KMS-11 (cell line): ENCODE measurements around the gene NIM1K.
"Not testable (repeated sequence)": the region's sequence is repeated elsewhere in the genome, so short reads cannot be mapped to it uniquely, and the experiment has no call there.

Experiments
- H2AFZ ChIP-seq: fragments of 200-600 bp; sonication (generic); 2 replicates; pipeline ENCODE4 v1.6.1; 2016; ENCODE audit warnings: antibody characterized with exemption, mixed run types, low read depth
- H3K27ac ChIP-seq: fragments of 200-600 bp; sonication (generic); 2 replicates; pipeline ENCODE4 v1.6.1; 2016; ENCODE audit warnings: mild to moderate bottlenecking, mixed run types
- H3K27me3 ChIP-seq: fragments of 200-600 bp; sonication (generic); 2 replicates; pipeline ENCODE4 v1.6.1; 2017; ENCODE audit warnings: mild to moderate bottlenecking, low read depth, mixed run types, moderate library complexity; ENCODE audit not compliant: insufficient read depth
- H3K36me3 ChIP-seq: fragments of 200-600 bp; sonication (generic); 2 replicates; pipeline ENCODE4 v1.6.1; 2017; ENCODE audit warnings: mild to moderate bottlenecking, mixed run types; ENCODE audit not compliant: insufficient read depth
- H3K4me1 ChIP-seq: fragments of 200-600 bp; sonication (generic); 2 replicates; pipeline ENCODE4 v1.6.1; 2016; ENCODE audit warnings: mild to moderate bottlenecking, low read depth, mixed run types; ENCODE audit not compliant: poor library complexity, severe bottlenecking
- H3K4me2 ChIP-seq: fragments of 200-600 bp; sonication (generic); 2 replicates; pipeline ENCODE4 v1.7.0; 2016; ENCODE audit warnings: mild to moderate bottlenecking, mixed run types
- H3K4me3 ChIP-seq: fragments of 200-600 bp; sonication (generic); IDR thresholded peaks from 2 replicates; pipeline ENCODE4 v1.6.1; 2017; ENCODE audit warnings: low read depth, low read length, mixed read lengths; ENCODE audit not compliant: insufficient read depth
- H3K79me2 ChIP-seq: fragments of 200-600 bp; sonication (generic); 2 replicates; pipeline ENCODE4 v1.6.1; 2016; ENCODE audit warnings: low read depth, mixed run types; ENCODE audit not compliant: insufficient read depth
- H3K9ac ChIP-seq: fragments of 200-600 bp; sonication (generic); 2 replicates; pipeline ENCODE4 v1.6.1; 2016; ENCODE audit warnings: mild to moderate bottlenecking, mixed run types
- H4K20me1 ChIP-seq: fragments of 200-600 bp; sonication (generic); 2 replicates; pipeline ENCODE4 v1.6.1; 2016; ENCODE audit warnings: mild to moderate bottlenecking, mixed run types; ENCODE audit not compliant: insufficient read depth
- CTCF ChIP-seq: fragments of 200-600 bp; sonication (generic); conservative IDR thresholded peaks from 2 replicates; pipeline ENCODE4 v1.6.1; 2017; ENCODE audit warnings: low read depth, mild to moderate bottlenecking, antibody characterized with exemption, low read length, moderate library complexity, mixed read lengths

Gene NIM1K

GRCh38 chr5:43255704-43256103, 63.7 kb downstream of the NIM1K start:
- Histone ChIP-seq H4K20me1 (no peaks in the 10 kb centered on the region), H3K4me3 (no peak overlapping the region), H3K27ac (no peak overlapping the region), H3K36me3 (no peaks in the 10 kb centered on the region), H3K27me3 (no peaks in the 10 kb centered on the region), H3K79me2 (no peaks in the 10 kb centered on the region), H3K4me1 (no peaks in the 10 kb centered on the region), H2AFZ (no peak overlapping the region), H3K4me2 (no peak overlapping the region), H3K9ac (no peak overlapping the region)
- TF ChIP-seq CTCF, result no peak

- Histone ChIP-seq H3K27ac (no peak overlapping the region), H3K4me2 (no peak overlapping the region), H3K79me2 (no peaks in the 10 kb centered on the region), H3K4me1 (no peaks in the 10 kb centered on the region), H3K27me3 (no peaks in the 10 kb centered on the region), H3K4me3 (no peak overlapping the region), H4K20me1 (no peaks in the 10 kb centered on the region), H2AFZ (no peak overlapping the region), H3K9ac (no peak overlapping the region), H3K36me3 (no peaks in the 10 kb centered on the region)
- TF ChIP-seq CTCF, result no peak
Measured at GRCh38 chr5:43256261-43256966, 64.4 kb downstream of the NIM1K start.

- no peak for TF ChIP-seq CTCF
- Histone ChIP-seq H3K27ac (no peak overlapping the region), H3K9ac (no peak overlapping the region), H3K4me1 (no peaks in the 10 kb centered on the region), H2AFZ (no peak overlapping the region), H3K27me3 (no peaks in the 10 kb centered on the region), H3K4me2 (no peak overlapping the region), H3K4me3 (no peak overlapping the region), H3K79me2 (no peaks in the 10 kb centered on the region), H3K36me3 (no peaks in the 10 kb centered on the region), H4K20me1 (no peaks in the 10 kb centered on the region)
Measured at GRCh38 chr5:43258116-43258515, 66.1 kb downstream of the NIM1K start.

GRCh38 chr5:43262269-43262668, 70.2 kb downstream of the NIM1K start:
- H3K27me3 ChIP-seq, H3K4me1 ChIP-seq, H3K9ac ChIP-seq, H3K27ac ChIP-seq, H3K4me3 ChIP-seq, H4K20me1 ChIP-seq, H3K4me2 ChIP-seq, H2AFZ ChIP-seq, H3K36me3 ChIP-seq, H3K79me2 ChIP-seq: not testable (repeated sequence)

- Histone ChIP-seq H3K79me2 (no peaks in the 10 kb centered on the region), H4K20me1 (no peaks in the 10 kb centered on the region), H3K4me1 (peaks cover 22% of the 10 kb centered on the region), H3K4me2 (no peak overlapping the region), H3K27me3 (no peaks in the 10 kb centered on the region), H3K9ac (no peak overlapping the region), H3K4me3 (no peak overlapping the region), H3K27ac (no peak overlapping the region), H2AFZ (no peak overlapping the region), H3K36me3 (no peaks in the 10 kb centered on the region)
- no peak for TF ChIP-seq CTCF
Measured at GRCh38 chr5:43268188-43268820, 76.3 kb downstream of the NIM1K start.
